PC-3 (cell line): ENCODE results near the gene MMP23B.

ENCODE experiments used
- CTCF ChIP-seq: fragments of 300-600 bp; sonication (generic); conservative IDR thresholded peaks from 2 replicates; pipeline ENCODE4 v1.5.1; 2017; ENCODE audit warnings: antibody characterized with exemption, low read depth, mild to moderate bottlenecking, low read length
- EZH2 ChIP-seq: fragments of 300-600 bp; sonication (generic); IDR thresholded peaks from one replicate; pipeline ENCODE4 v1.6.1; 2017; ENCODE audit warnings: antibody characterized with exemption, mild to moderate bottlenecking, low read length; ENCODE audit not compliant: unreplicated experiment

DNA sequence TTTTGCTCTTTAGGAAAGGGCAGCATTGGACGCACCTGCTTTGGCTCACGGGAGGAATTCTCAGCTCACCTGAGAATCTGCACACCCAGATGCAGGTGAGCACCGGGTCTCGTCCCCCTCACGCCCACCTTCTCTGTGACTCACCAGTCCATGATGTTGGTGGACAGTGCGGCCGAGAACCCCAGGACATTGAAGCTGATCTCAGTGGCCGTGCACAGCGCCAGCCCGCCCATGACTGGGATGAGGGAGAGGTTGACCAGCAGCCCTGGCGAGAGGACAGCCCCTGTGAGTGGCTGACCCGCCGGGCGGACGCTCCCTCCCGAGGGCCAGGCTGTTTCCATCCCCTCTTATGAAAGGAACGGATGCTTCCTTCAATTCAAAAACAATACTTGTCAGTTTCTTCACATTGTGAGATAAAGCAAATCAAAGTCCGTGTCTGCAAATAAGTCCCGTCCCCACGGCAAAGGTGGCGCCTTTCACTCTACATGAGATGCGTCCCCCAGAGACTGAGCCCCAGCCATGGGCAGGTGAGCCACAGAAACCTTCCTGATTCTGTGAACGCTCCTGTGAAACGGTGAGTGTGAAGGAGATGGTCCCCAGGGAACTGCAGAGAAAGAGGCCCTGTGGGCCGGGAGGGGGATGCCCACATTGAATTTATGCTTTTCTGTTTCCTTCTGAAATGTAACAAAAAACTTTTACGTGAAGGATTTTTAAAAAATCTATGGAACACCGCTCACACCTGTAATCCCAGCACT lies 39.6 kb downstream of the MMP23B start:
- no peak for TF ChIP-seq CTCF
- no peak for TF ChIP-seq EZH2
